GM21515 (cell line): Measurements from ENCODE around the gene CRELD2.

ENCODE experiments used
- ATAC-seq: cut with Tn5 transposase; IDR thresholded peaks from one replicate; pipeline ENCODE4 v1.9.1; 2021; ENCODE audit not compliant: unreplicated experiment

The CRELD2 gene

DNA sequence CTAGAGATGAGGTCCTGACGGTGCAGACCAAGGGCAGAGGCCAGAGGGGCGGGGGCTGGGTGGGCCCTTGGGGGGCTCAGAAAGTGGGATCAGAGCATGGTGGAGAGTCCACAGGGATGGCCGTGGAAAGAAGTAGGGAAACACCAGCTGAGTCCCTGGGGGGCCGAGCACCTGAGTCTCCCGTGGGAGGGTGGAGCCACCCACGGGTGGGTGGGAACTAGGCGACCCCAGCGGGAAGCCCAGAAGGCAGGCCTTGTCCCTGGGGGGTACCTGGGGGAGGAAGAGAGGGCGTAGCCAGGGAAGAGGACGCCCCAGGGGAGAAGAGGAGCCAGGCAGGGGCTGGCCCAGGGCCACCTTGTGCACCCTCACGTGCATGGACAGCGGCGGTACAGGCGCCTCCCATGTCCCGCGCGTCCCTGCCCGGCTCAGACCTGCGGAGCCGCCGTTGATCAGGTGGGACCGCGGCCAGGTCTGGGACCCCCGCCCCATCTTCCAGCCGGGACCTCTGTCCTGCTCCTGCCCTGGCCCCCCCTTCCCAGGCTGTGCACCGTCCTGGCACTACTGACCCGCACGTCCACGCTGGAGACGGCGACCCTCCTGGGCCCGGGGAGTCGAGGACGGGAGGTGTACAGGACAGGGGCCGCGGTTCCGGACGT lies 10.2 kb downstream of the CRELD2 start:
- ATAC-seq = no peak

GRCh38 chr22:49929211-49929979 lies 11.0 kb downstream of the CRELD2 start:
- ATAC-seq = peak; percentile 36

- no peak for ATAC-seq
Observed at GRCh38 chr22:49929994-49930575, 11.7 kb downstream of the CRELD2 start.

GRCh38 chr22:49930596-49931412 lies 12.4 kb downstream of the CRELD2 start:
- no peak for ATAC-seq

GRCh38 chr22:49933236-49934159 lies 15.1 kb downstream of the CRELD2 start:
- no peak for ATAC-seq

- no peak for ATAC-seq
Observed at GRCh38 chr22:49934160-49934890, 15.9 kb downstream of the CRELD2 start.

DNA sequence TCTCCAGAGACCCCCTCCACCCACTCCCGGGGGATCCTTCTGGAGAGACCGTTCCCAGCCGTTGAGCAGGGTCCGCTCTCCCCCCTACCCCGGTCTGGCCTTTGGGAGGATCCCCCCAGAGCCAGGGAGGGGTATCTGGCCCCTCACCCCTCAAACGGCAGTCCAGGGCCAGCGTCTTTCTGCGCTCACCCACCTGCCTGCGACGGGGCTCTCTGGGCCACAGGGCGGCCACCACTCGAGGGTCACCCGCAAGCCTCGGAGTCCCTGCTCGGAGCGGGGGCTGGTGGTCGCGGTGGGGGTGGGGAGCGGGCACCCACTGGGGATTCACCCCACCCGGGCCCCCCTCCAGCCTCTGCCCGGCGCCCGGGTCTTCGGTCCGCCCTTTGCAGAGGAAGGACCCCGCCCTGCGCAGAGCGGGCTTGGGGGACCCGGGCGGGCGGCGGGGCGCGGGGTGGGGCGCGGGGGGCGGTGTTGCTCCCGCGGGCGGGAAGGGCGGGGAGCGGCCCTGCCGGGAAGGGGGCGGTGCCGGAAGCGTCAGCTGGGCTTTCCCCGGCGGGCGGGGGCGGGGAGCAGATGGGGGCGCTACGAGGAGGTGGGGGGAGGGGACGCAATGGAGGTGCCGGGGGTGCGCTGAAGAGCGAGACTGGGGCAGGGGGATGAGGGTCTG lies 16.6 kb downstream of the CRELD2 start:
- no peak for ATAC-seq

- ATAC-seq = no peak
Observed at GRCh38 chr22:49935561-49935960, 17.1 kb downstream of the CRELD2 start.

- ATAC-seq = peak; percentile 57
Observed at GRCh38 chr22:49936018-49936972, 17.9 kb downstream of the CRELD2 start.

- no peak for ATAC-seq
Observed at GRCh38 chr22:49936973-49937757, 18.7 kb downstream of the CRELD2 start.

- no peak for ATAC-seq
Observed at GRCh38 chr22:49937758-49938564, 19.5 kb downstream of the CRELD2 start.

GRCh38 chr22:49938565-49939136 lies 20.2 kb downstream of the CRELD2 start:
- ATAC-seq = no peak

DNA sequence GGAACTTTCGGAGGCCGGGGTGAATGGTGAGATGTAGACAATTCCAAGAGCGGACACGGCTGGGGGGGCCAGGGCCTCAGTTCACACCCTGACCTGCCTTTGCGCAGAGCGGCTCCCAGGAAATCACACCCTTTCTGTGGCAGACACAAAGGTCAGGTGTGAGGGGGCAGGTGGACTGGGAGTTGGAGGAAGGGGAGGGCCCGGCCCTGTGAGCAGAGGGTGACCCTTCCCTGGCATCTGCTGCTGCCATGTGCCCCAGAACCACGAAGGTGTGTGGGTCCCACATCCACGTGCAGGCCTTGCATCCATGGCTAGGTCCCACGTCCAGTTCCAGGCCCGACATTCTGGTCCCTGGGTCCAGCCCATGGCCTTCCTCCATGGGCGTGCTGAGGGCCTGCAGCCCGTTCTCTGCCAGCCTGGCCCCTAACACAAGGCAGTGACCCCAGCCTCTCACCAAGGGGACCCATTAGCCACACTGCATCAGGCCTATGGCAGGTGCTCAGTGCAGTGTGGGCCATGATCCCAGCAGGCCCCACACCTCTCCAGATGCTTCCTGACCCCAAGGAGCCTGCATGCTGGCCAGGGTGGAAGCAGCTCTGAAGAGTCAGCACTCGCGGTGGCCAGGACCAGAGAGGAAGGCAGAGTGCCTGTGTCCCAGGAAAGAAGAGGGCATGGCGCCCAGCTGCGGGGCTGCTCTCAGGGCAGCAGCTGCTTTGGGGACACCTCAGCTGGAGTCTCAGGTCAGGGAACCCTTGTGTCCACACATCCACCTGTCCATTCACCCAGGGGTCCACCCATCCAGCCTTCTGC lies 23.3 kb downstream of the CRELD2 start:
- ATAC-seq = no peak

GRCh38 chr22:49942565-49943404 lies 24.4 kb downstream of the CRELD2 start:
- ATAC-seq = no peak
